ENCODE measurements around the gene ITPK1.

GRCh38 chr14:92959761-92960680, 155.7 kb downstream of the ITPK1 start:
- TF ChIP-seq, protein P1, sequence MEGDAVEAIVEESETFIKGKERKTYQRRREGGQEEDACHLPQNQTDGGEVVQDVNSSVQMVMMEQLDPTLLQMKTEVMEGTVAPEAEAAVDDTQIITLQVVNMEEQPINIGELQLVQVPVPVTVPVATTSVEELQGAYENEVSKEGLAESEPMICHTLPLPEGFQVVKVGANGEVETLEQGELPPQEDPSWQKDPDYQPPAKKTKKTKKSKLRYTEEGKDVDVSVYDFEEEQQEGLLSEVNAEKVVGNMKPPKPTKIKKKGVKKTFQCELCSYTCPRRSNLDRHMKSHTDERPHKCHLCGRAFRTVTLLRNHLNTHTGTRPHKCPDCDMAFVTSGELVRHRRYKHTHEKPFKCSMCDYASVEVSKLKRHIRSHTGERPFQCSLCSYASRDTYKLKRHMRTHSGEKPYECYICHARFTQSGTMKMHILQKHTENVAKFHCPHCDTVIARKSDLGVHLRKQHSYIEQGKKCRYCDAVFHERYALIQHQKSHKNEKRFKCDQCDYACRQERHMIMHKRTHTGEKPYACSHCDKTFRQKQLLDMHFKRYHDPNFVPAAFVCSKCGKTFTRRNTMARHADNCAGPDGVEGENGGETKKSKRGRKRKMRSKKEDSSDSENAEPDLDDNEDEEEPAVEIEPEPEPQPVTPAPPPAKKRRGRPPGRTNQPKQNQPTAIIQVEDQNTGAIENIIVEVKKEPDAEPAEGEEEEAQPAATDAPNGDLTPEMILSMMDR (IDR thresholded peaks at IDR 0.05; ENCODE audit: low read depth, low read length), result no peak
- TF ChIP-seq EZH2phosphoT487 (IDR thresholded peaks at IDR 0.05; ENCODE audit: low read depth), result no peak
